Heart left ventricle (tissue), 16 donors: ENCODE measurements around the gene PBX3. TPM values are rescaled to one million over a fixed set of nuclear protein-coding genes. Genes with fewer than 3 reads are reported as not detected.

Experiments
- ATAC-seq, 4 donors: fragments of 200-7000 bp; cut with Tn5 transposase; one replicate each; pipeline ENCODE4 v1.9.1; 2020 to 2022; ENCODE audit warnings: moderate library complexity in 4 of 4, mild to moderate bottlenecking in 3 of 4, moderate number of reproducible peaks in 1 of 4
- DNase-seq, 5 donors: peaks; one replicate each; pipeline ENCODE4 v3.0.0-alpha.2; 2020
- H3K27ac ChIP-seq, 12 donors: fragments of 200-600 bp; sonication (generic) in 4 of 12; one replicate each; pipeline versions ENCODE4 v1.5.0 to v1.8.0; 2016 to 2022; ENCODE audit warnings: mild to moderate bottlenecking in 2 of 12
- H3K27me3 ChIP-seq, 9 donors: fragments of 200-600 bp; sonication (generic) in 2 of 9; one replicate each; pipeline versions ENCODE4 v1.5.1 to v1.8.0; 2016 to 2022; ENCODE audit warnings: mild to moderate bottlenecking in 3 of 9
- H3K36me3 ChIP-seq, 9 donors: fragments of 200-600 bp; sonication (generic) in 2 of 9; one replicate each; pipeline versions ENCODE4 v1.5.0 to v1.8.0; 2018 to 2022; ENCODE audit warnings: mild to moderate bottlenecking in 2 of 9
- H3K4me1 ChIP-seq, 12 donors: fragments of 200-600 bp; sonication (generic) in 4 of 12; one replicate each; pipeline versions ENCODE4 v1.5.0 to v1.8.0; 2016 to 2022; ENCODE audit warnings: mild to moderate bottlenecking in 3 of 12
- H3K4me3 ChIP-seq, 12 donors: fragments of 200-600 bp; sonication (generic) in 4 of 12; one replicate each; pipeline versions ENCODE4 v1.5.0 to v1.8.0; 2017 to 2022; ENCODE audit warnings: mild to moderate bottlenecking in 9 of 12, moderate library complexity in 4 of 12
- H3K9me3 ChIP-seq, 12 donors: fragments of 200-600 bp; sonication (generic) in 4 of 12; one replicate each; pipeline versions ENCODE4 v1.5.0 to v1.8.0; 2016 to 2022; ENCODE audit warnings: mild to moderate bottlenecking in 1 of 12
- POLR2A ChIP-seq, 2 donors: fragments of 450-650 bp; IDR thresholded peaks; one replicate each; pipeline ENCODE4 v1.6.1; 2017; ENCODE audit warnings: antibody characterized with exemption in 2 of 2, mild to moderate bottlenecking in 2 of 2, moderate library complexity in 2 of 2
- WGBS, 4 donors: extraction: QIAGEN DNeasy Blood & Tissue Kit in 2 of 4; methylation state at CpG; one replicate each; pipeline versions ENCODE4 v1.1.5 to v1.1.7; 2013 to 2018; 5-methylcytosine and 5-hydroxymethylcytosine counted together
- intact Hi-C, 10 donors: fragments of 100-400 bp; cut with DNase I; formaldehyde crosslinking; loops; one replicate each; pipeline versions ENCODE4 v1.11.1 to v1.14.2; 2022
- polyA plus RNA-seq, 2 donors: library from polyadenylated mRNA; stranded (reverse); fragments of 200-250 nt; gene quantifications; one replicate each; pipeline ENCODE4 v1.2.3, GENCODE V29; 2013
- total RNA-seq, 9 donors: library from RNA; depleted of rRNA in 2 of 9; stranded (reverse); fragments of >200 nt in 2 of 9; fragmentation: NEBNext Ultra II Directional in 3 of 9; extraction: Animal tissue kit (Norgen Biotek cat#: 25700) in 3 of 9; gene quantifications; one replicate each; pipeline versions ENCODE4 v1.1.0 to v1.2.4, GENCODE V29; 2016 to 2023
- TF ChIP-seq, protein P1 (sequence below), 12 donors: fragments of 200-600 bp; sonication (generic) in 4 of 12; IDR thresholded peaks; one replicate each; pipeline versions ENCODE4 v1.5.0 to v1.8.0; 2018 to 2022; ENCODE audit warnings: antibody characterized with exemption in 12 of 12, mild to moderate bottlenecking in 5 of 12
- donor health status: ischemic (EF 13 %, LVEDD 7.1; RV severe dilation, severe dysfunction).
- donor health status: healthy with polysubstance abuse.
- donor health status: DM: no; HTN: yes; CAD: no.
- donor health status: DM: no; HTN: no; CAD: no.
- donor health status: ischemic (EF 25% LVEDD 6.9; RV normal size, moderate dysfunction).
- donor health status: ischemic (EF 25% LVEDD 5.7; RV mildly dilated, moderate dysfunction).
- donor health status: healthy.
- donor health status: DM: yes; HTN: yes; CAD: no.
- donor health status: ischemic (EF 35%, LVEDD 5.7; RV mildly dilated, moderate dysfunction).
- donor health status: nonischemic (EF 11% LVEDD 7.7; RV severe dilation, severe dysfunction).
- donor health status: DM: yes; HTN: yes; CAD: no.
- donor health status: PGD.
- donor health status: ischemic (EF 29% LVEDD 5.4; RV normal size, mild dysfunction).
- donor health status: nonischemic (EF 23%, LVEDD 6.1; RV moderate dilation, normal function).

PBX3 gene
- total and polyA plus RNA-seq, 11 donors = 14.8 to 76.1 (median 53.4) TPM

DNA sequence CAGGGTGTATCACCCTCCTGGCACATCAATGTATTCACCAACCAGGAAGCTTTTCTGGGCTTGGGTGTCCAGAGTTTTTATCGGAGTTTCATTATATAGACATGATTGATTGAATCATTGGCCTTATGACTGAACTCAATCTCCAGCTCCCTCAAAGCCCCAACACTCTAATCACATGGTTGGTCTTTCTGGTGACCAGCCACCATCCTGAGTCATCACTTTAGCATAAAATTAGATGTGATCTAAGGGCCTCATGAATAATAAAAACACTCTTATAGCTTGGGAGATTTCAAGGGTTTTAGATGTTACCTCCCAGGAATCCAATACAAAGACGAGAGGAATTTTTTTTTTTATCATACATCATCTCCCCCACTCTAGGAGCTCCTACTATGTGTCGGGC, 7.7 kb upstream of the PBX3 start:
- DNase-seq (no peak), ATAC-seq (no peak)
- no peak for TF ChIP-seq POLR2A (IDR thresholded peaks at IDR 0.05)
- TF ChIP-seq, protein P1, sequence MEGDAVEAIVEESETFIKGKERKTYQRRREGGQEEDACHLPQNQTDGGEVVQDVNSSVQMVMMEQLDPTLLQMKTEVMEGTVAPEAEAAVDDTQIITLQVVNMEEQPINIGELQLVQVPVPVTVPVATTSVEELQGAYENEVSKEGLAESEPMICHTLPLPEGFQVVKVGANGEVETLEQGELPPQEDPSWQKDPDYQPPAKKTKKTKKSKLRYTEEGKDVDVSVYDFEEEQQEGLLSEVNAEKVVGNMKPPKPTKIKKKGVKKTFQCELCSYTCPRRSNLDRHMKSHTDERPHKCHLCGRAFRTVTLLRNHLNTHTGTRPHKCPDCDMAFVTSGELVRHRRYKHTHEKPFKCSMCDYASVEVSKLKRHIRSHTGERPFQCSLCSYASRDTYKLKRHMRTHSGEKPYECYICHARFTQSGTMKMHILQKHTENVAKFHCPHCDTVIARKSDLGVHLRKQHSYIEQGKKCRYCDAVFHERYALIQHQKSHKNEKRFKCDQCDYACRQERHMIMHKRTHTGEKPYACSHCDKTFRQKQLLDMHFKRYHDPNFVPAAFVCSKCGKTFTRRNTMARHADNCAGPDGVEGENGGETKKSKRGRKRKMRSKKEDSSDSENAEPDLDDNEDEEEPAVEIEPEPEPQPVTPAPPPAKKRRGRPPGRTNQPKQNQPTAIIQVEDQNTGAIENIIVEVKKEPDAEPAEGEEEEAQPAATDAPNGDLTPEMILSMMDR (IDR thresholded peaks at IDR 0.05) = no peak
- Histone ChIP-seq H3K36me3 (no peaks in the 10 kb centered on the region), H3K4me1 (no peaks in the 10 kb centered on the region), H3K27ac (no peak overlapping the region), H3K9me3 (no peaks in the 10 kb centered on the region), H3K4me3 (no peak overlapping the region), H3K27me3 (no peaks in the 10 kb centered on the region)
- intact Hi-C loops = no loop called here
- WGBS, 4 donors = 87 to 96% (median 94%) methylated on average over 3 of the region's 3 CpGs

DNA sequence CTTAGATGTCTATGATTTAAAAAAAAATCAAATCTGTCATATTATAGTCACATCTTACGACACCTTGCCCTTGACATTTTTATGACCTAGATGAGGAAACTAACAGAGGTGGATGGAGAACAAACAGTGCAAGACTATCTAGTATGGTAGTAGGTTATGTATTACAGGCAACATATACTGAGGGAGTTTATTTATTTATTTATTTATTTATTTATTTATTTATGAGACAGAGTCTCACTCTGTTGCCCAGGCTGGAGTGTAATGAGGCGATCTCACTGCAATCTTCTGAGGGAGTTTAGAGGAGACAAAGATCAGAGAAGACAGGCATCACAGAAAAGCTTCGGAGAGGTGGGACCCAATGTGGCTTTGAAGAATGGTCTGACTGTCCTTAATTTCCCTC, 4.5 kb upstream of the PBX3 start:
- intact Hi-C loops = loop anchor here in 1 of 10 donors (10.0 kb wide), 1 partner anchor 188 kb away; no protein-coding TSS in a partner anchor
- Histone ChIP-seq H3K27ac (no peak overlapping the region), H3K9me3 (no peaks in the 10 kb centered on the region), H3K36me3 (no peaks in the 10 kb centered on the region), H3K4me1 (peaks cover 0 to 11% (median 5%) of the 10 kb centered on the region in 12 donors), H3K4me3 (no peak overlapping the region), H3K27me3 (no peaks in the 10 kb centered on the region)
- TF ChIP-seq POLR2A (IDR thresholded peaks at IDR 0.05) = no peak
- TF ChIP-seq, protein P1 (IDR thresholded peaks at IDR 0.05) = no peak
- ATAC-seq (no peak), DNase-seq (no peak)
- 88 to 95% (median 90%) methylated on average over 3 of the region's 3 CpGs for WGBS, 4 donors

DNA sequence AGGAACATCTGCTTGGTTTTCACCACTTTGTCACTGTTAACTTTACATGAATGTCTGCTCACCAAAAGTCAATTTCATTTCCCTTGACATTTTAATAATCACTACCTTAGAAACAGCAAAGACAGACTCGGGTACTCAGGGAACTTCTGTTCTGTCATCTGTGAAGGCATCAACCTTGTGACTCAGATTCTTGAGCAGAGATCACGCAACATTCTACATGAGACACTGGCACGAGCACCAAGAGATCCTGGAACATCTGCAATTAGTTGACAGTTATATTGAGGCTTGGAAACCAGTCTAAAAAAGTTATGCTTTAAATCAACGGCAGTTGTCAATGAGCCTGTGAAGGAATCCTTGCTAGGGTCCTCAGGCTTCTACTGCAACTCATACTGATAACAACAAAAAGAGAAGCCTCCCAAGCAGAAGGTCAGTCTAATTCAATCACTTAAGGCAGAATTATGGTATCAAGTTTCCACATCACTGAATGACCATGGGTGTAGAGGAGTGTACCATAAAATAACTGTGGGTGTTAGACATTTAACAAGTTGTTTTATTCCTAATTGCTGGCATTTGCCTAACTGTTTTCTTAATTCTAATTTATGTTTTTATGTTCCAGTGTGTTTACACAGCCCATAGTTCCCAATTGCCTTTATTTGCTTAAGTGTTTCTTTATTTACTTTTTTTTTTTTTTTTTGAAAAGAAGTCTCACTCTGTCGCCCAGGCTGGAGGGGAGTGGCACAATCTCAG, 3.3 kb upstream of the PBX3 start:
- intact Hi-C loops = loop anchor here in 1 of 10 donors (10.0 kb wide), 1 partner anchor 189 kb away; no protein-coding TSS in a partner anchor
- no peaks in the 10 kb centered on the region for H3K9me3 ChIP-seq
- no peak overlapping the region for H3K27ac ChIP-seq
- ATAC-seq (no peak), DNase-seq (no peak)
- H3K36me3 ChIP-seq = no peaks in the 10 kb centered on the region
- 79 to 93% (median 82%) methylated on average over 5 of the region's 5 CpGs for WGBS, 4 donors
- no peak for TF ChIP-seq POLR2A (IDR thresholded peaks at IDR 0.05)
- TF ChIP-seq, protein P1 (IDR thresholded peaks at IDR 0.05) = no peak
- H3K27me3 ChIP-seq = no peaks in the 10 kb centered on the region
- H3K4me1 ChIP-seq = peaks cover 0 to 14% (median 5%) of the 10 kb centered on the region in 12 donors
- H3K4me3 ChIP-seq = no peak overlapping the region

DNA sequence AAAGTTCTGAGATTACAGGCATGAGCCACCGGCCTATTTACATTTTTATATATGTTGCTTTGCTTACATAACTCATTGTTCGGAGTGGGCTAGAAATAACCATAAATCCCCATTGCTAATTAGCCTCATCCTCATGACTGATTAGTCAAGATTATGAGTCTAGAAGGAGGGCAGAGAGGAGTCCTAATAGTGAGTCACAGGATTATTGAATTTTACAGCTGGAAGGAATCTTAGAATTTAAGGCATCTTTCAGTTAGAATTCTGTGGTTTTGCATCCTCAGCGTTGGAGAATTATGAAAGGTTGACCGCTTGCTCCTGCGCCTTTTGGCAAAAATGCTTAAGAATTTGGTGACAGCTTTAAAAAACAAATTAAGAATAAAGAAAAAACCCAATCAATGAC, 2.6 kb upstream of the PBX3 start:
- intact Hi-C loops = loop anchor here in 9 of 10 donors (5.0 to 10.0 kb wide), 9 partner anchors 37 to 502 kb away; partner anchors contain the start of genes MAPKAP1 (in 3 of the 9) and HSPA5 (in 1 of the 9)
- TF ChIP-seq POLR2A (IDR thresholded peaks at IDR 0.05) = no peak
- TF ChIP-seq, protein P1 (IDR thresholded peaks at IDR 0.05) = no peak
- DNase-seq = no peak
- H3K4me1 ChIP-seq = peaks cover 0 to 22% (median 9%) of the 10 kb centered on the region in 12 donors
- H3K27me3 ChIP-seq = no peaks in the 10 kb centered on the region
- H3K27ac ChIP-seq = no peak overlapping the region
- no peak overlapping the region for H3K4me3 ChIP-seq
- H3K9me3 ChIP-seq = no peaks in the 10 kb centered on the region
- no peaks in the 10 kb centered on the region for H3K36me3 ChIP-seq
- WGBS, 4 donors = 90 to 95% (median 92%) methylated on average over 5 of the region's 5 CpGs
- no peak for ATAC-seq
